ENCODE results near the gene GNL1. TPM values are rescaled to one million over a fixed set of nuclear protein-coding genes. Genes with fewer than 3 reads are reported as not detected.
A peak's percentile ranks its signal among the peaks of the same experiment; 100 is the strongest.

GNL1 gene
- total RNA-seq, 2 donors from 2014 or later: 7.9 to 16.4 TPM

DNA sequence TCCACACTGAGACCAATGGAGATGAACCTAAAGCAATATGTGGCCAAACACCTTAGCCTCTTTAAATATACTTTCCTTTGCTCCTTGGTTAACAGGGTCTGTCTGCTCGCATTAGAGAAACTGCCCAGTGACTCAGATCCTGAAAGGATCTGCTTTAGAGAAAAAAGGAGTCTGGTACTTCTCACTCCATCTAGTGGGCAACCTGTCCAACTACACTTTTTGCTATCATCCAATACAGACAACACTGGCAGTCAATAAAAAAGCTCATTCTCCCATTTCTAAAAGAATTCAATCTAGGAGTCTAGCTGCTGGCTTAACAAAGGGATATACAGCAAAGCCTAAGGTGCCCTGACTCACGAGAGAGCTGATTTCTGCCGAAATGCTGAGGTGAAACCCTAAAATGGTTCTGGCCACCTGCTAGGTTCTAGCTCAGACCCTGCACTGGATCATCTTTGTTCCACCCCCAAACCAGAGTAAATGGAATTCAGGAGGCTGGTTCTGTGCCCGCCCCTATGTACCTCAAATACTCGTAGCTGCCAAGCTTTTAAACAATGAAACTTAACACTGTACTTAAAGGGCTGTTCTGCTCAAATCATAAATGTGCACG, 11.5 kb downstream of the GNL1 start:
- no peak overlapping the region for H3K27ac ChIP-seq
- DNase-seq (ENCODE audit: low spot score): no peak
- no peak overlapping the region for H3K4me3 ChIP-seq

DNA sequence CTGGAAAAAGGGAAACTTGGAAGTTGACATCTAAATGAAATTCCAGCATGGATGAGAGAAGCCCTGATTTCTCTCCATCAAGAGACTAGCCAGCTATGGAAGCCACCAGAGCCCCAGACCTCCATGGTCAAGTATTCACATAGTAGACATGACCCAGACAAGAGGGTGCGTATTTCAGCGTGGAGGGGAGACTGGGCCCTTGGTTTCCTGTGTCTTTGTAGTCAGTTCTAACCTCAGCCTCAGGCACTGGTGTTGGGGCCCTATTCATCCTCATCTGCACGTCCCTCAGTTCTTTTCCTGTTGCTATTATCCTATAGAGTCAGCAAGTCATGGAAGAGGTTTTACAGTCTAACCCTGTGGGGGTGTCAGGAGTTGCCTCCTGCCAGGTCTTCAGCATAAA, 12.5 kb downstream of the GNL1 start:
- no peaks in the 10 kb centered on the region for H3K9me3 ChIP-seq
- H3K36me3 ChIP-seq: peaks cover 18% of the 10 kb centered on the region
- no peak overlapping the region for H3K4me3 ChIP-seq
- peaks cover 0 to 14% of the 10 kb centered on the region in 2 donors for H3K4me1 ChIP-seq
- H3K27me3 ChIP-seq: no peaks in the 10 kb centered on the region
- H3K27ac ChIP-seq: no peak overlapping the region
- TF ChIP-seq, protein P1, sequence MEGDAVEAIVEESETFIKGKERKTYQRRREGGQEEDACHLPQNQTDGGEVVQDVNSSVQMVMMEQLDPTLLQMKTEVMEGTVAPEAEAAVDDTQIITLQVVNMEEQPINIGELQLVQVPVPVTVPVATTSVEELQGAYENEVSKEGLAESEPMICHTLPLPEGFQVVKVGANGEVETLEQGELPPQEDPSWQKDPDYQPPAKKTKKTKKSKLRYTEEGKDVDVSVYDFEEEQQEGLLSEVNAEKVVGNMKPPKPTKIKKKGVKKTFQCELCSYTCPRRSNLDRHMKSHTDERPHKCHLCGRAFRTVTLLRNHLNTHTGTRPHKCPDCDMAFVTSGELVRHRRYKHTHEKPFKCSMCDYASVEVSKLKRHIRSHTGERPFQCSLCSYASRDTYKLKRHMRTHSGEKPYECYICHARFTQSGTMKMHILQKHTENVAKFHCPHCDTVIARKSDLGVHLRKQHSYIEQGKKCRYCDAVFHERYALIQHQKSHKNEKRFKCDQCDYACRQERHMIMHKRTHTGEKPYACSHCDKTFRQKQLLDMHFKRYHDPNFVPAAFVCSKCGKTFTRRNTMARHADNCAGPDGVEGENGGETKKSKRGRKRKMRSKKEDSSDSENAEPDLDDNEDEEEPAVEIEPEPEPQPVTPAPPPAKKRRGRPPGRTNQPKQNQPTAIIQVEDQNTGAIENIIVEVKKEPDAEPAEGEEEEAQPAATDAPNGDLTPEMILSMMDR (IDR thresholded peaks at IDR 0.05): no peak
- no peak for DNase-seq (ENCODE audit: low spot score)

More for the DNA sequence above, 11.5 kb downstream of the GNL1 start:
- no peaks in the 10 kb centered on the region for H3K27me3 ChIP-seq
- peaks cover 27% of the 10 kb centered on the region for H3K36me3 ChIP-seq
- H3K9me3 ChIP-seq: no peaks in the 10 kb centered on the region
- TF ChIP-seq, protein P1 (IDR thresholded peaks at IDR 0.05): peak; percentile 55 to 79
- peaks cover 0 to 14% of the 10 kb centered on the region in 2 donors for H3K4me1 ChIP-seq

DNA sequence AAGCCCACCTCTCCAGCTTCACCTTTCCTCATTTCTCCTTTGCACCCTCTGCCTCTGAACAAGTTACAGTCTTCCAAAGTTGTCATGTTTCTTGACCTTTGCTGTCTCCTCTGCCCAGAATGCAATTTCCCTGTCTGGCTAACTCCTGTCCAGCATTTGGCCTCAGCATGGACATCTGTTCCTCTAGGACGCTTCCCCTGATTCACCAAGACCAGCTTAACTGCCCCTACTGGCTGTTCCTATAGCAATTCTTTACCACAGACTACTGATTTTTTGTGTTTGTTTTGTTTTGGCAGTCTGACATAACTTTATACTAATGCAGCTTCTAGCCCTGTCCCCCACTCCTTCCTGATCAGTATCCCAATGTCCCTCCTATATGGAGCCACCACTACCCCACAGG, 13.4 kb downstream of the GNL1 start:
- Histone ChIP-seq H3K27me3 (no peaks in the 10 kb centered on the region), H3K4me1 (peaks cover 0 to 14% of the 10 kb centered on the region in 2 donors), H3K27ac (peak overlapping the region in 1 of 2 donors; percentile 48), H3K4me3 (no peak overlapping the region), H3K9me3 (no peaks in the 10 kb centered on the region), H3K36me3 (peaks cover 18% of the 10 kb centered on the region)
- TF ChIP-seq, protein P1 (IDR thresholded peaks at IDR 0.05): no peak
- DNase-seq (ENCODE audit: low spot score): no peak

DNA sequence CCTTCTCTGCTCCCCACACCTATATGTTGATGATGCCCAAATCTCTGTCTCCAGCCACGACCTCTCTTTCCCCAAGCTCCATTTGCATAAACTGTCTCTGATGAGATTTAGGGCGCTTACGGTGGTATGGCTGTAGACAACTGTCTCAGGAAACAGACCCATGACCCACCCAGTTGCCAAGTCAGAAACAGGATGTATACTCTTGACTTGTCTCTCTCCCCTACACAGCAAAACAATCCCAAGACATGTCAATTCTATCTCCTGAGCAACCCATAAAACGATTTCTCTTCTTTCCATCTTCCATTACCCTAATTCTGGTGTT, 13.9 kb downstream of the GNL1 start:
- peak overlapping the region in 1 of 2 donors; percentile 34 for H3K4me3 ChIP-seq
- H3K36me3 ChIP-seq: peaks cover 18% of the 10 kb centered on the region
- TF ChIP-seq, protein P1 (IDR thresholded peaks at IDR 0.05): no peak
- H3K27ac ChIP-seq: peak overlapping the region; percentile 9 to 48
- no peak for DNase-seq (ENCODE audit: low spot score)
- no peaks in the 10 kb centered on the region for H3K27me3 ChIP-seq
- no peaks in the 10 kb centered on the region for H3K9me3 ChIP-seq
- peaks cover 0 to 14% of the 10 kb centered on the region in 2 donors for H3K4me1 ChIP-seq

DNA sequence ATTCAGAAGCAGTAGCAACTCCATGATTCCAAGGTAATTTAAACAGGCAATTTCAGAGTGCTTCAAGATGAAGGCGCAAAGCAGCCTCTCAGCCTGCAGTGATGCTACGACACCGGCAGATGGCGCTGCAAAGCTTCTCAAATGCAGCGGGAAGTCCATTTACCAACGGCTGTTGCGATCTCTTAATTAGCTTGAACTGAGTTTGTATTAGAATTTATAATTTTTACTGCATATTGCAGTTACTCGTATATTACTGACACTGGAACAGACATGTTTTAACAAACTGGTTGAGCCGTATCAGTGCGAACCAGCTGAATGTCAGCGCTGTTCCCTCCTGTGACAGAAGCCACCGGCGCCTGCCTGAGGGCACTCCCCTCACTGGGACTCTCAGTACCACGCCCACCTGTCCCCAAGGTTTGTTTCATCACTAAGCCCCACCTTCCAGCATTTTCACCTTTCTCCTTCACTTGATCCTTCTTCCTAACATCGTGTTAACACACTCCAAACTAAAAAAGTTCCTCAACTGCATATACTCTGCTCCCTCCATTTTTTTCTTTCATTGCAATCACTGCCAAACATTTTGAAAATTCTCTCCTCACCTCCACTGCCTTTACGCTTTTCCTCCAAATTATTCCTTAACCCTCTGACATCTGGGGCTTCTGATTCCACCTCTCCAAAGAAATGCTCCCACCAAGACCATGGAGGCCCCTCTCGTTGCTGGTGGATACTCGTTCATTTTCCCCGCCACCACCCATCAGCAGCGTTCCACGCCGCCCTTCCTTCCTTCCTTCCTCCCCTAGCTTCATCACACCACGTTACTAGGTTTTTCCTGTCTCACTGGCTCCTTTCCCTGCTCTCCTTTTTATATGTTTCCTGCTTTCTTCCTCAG, 14.5 kb downstream of the GNL1 start:
- peaks cover 0 to 14% of the 10 kb centered on the region in 2 donors for H3K4me1 ChIP-seq
- peak overlapping the region; percentile 9 to 48 for H3K27ac ChIP-seq
- no peaks in the 10 kb centered on the region for H3K27me3 ChIP-seq
- peak; percentile 87 for DNase-seq (ENCODE audit: low spot score)
- peaks cover 12% of the 10 kb centered on the region for H3K36me3 ChIP-seq
- TF ChIP-seq, protein P1 (IDR thresholded peaks at IDR 0.05): peak; percentile 93 to 97
- peak overlapping the region in 1 of 2 donors; percentile 34 for H3K4me3 ChIP-seq
- no peaks in the 10 kb centered on the region for H3K9me3 ChIP-seq
